Left renal pelvis (tissue), 4 donors: Measurements from ENCODE around the gene MIA2. TPM values are rescaled to one million over a fixed set of nuclear protein-coding genes. Genes with fewer than 3 reads are reported as not detected.
"Not testable (repeated sequence)": the region's sequence is repeated elsewhere in the genome, so short reads cannot be mapped to it uniquely, and the experiment has no call there.

Source experiments
- DNase-seq, 4 donors: peaks; one replicate each; pipeline ENCODE4 v3.0.0-alpha.2; 2013; ENCODE audit warnings: low read depth in 4 of 4, low spot score in 3 of 4
- polyA plus RNA-seq, 4 donors: library from polyadenylated mRNA; unstranded; fragments of 120-200 nt; gene quantifications; one replicate each; pipeline ENCODE4 v1.2.1, GENCODE V29; 2013; ENCODE audit not compliant: insufficient read length in 4 of 4

Gene MIA2
- polyA plus RNA-seq, 4 donors: 25.3 to 81.7 (median 71.5) TPM

- DNase-seq: no peak
These were observed 4.1 kb upstream of the MIA2 start for GRCh38 chr14:39229601-39230110.

- DNase-seq: no peak
These were observed 3.2 kb upstream of the MIA2 start for GRCh38 chr14:39230416-39231035.

GRCh38 chr14:39231751-39232553 lies 1.8 kb upstream of the MIA2 start:
- peak in 1 of 4 donors; percentile 4 for DNase-seq

- DNase-seq: no peak
These were observed 930 bp upstream of the MIA2 start for GRCh38 chr14:39232554-39233415.

- not testable (repeated sequence) for DNase-seq
These were observed 1.3 kb downstream of the MIA2 start for GRCh38 chr14:39234986-39235385.

GRCh38 chr14:39235466-39235865 lies 1.8 kb downstream of the MIA2 start:
- DNase-seq: not testable (repeated sequence)

GRCh38 chr14:39240769-39241168 lies 7.1 kb downstream of the MIA2 start:
- no peak for DNase-seq

GRCh38 chr14:39241637-39242036 lies 7.9 kb downstream of the MIA2 start:
- DNase-seq: no peak

- DNase-seq: no peak
These were observed 10.1 kb downstream of the MIA2 start for GRCh38 chr14:39243831-39244230.

- DNase-seq: no peak
These were observed 12.9 kb downstream of the MIA2 start for GRCh38 chr14:39246618-39247017.

GRCh38 chr14:39247256-39247655 lies 13.5 kb downstream of the MIA2 start:
- DNase-seq: no peak

- DNase-seq: no peak
These were observed 17.8 kb downstream of the MIA2 start for GRCh38 chr14:39251547-39251946.

- DNase-seq: not testable (repeated sequence)
These were observed 23.7 kb downstream of the MIA2 start for GRCh38 chr14:39257388-39257787.

GRCh38 chr14:39258782-39259545 lies 25.2 kb downstream of the MIA2 start:
- DNase-seq: no peak

- DNase-seq: not testable (repeated sequence)
These were observed 26.4 kb downstream of the MIA2 start for GRCh38 chr14:39260161-39260560.

GRCh38 chr14:39262214-39262613 lies 28.5 kb downstream of the MIA2 start:
- DNase-seq: not testable (repeated sequence)

GRCh38 chr14:39264057-39264456 lies 30.3 kb downstream of the MIA2 start:
- DNase-seq: no peak

- no peak for DNase-seq
These were observed 30.8 kb downstream of the MIA2 start for GRCh38 chr14:39264558-39264957.

- no peak for DNase-seq
These were observed 31.3 kb downstream of the MIA2 start for GRCh38 chr14:39265033-39265432.

- DNase-seq: peak in 1 of 4 donors; percentile 38
These were observed 32.2 kb downstream of the MIA2 start for GRCh38 chr14:39265806-39266524.
